ENCODE results near the gene NUTF2.

The NUTF2 gene

DNA sequence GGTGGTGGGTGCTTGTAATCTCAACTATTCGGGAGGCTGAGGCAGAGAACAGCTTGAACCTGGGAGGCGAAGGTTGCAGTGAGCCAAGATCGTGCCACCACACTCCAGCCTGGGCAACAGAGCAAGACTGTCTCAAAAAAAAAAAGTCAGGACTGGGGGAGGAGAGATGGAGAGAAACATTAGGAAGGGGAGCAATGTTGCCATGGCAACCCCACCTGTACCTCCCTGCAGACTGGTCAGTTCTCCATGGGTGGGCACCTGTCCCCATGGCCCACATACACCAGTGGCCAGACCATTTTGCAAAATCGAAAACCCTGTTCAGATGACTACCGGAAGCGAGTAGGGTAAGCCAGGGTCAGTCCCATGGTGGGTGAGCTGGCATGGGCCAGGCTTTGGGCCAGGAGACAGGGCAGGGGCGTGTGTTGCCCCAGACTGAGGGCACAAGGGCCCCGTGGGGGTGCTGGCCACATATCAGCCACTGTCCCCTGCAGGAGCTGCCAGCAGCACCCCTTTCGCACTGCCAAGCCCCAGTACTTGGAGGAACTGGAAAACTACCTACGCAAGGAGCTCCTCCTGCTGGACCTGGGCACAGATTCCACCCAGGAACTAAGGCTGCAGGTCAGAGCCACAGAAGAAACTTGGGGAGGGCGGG is 26.0 kb upstream of the NUTF2 start:
- Histone ChIP-seq H2BK12ac (ENCODE audit: low read length) (no peak overlapping the region), H3K79me1 (ENCODE audit: low read depth, low read length) (no peaks in the 10 kb centered on the region), H3K27me3 (ENCODE audit: control insufficient read depth in 3 of 3, insufficient read depth in 3 of 3, low read depth in 1 of 3, low read length in 3 of 3) (no peaks in the 10 kb centered on the region)

GRCh38 chr16:67822511-67822910 is 24.2 kb upstream of the NUTF2 start:
- no peak overlapping the region for H2BK12ac ChIP-seq (ENCODE audit: low read length)
- WGBS, 2 donors (ENCODE audit: extremely low coverage in 2 of 2, insufficient read length in 2 of 2, insufficient replicate concordance in 1 of 2), result no CpG with 5 or more reads among the region's 2 CpGs
- H3K36me3 ChIP-seq (replicated peaks in 1 of 2; ENCODE audit: control insufficient read depth in 2 of 2, insufficient read depth in 2 of 2, low read length in 2 of 2), result peaks cover 5 to 23% of the 10 kb centered on the region in 2 donors
- H2AFZ ChIP-seq (ENCODE audit: low read length), result no peak overlapping the region
- no peaks in the 10 kb centered on the region for H3K79me1 ChIP-seq (ENCODE audit: low read depth, low read length)
- H3K4me1 ChIP-seq (ENCODE audit: control insufficient read depth in 2 of 2, insufficient read depth in 1 of 2, low read depth in 1 of 2, low read length in 2 of 2), result peaks cover 0 to 4% of the 10 kb centered on the region in 2 donors
- no peak overlapping the region for H3K4ac ChIP-seq (ENCODE audit: low read length)
- no peak overlapping the region for H2BK120ac ChIP-seq (ENCODE audit: low read depth, low read length)
- no peak overlapping the region for H3K4me2 ChIP-seq (ENCODE audit: insufficient read depth, low read length, poor library complexity, severe bottlenecking)
- H2AK5ac ChIP-seq (ENCODE audit: low read depth, low read length), result no peak overlapping the region
- no peaks in the 10 kb centered on the region for H3K9me3 ChIP-seq (replicated peaks in 1 of 2; ENCODE audit: control insufficient read depth in 2 of 2, insufficient read depth in 1 of 2, low read depth in 1 of 2, low read length in 2 of 2)
- H2BK5ac ChIP-seq (ENCODE audit: low read length), result no peak overlapping the region
- H3K27ac ChIP-seq (replicated peaks; ENCODE audit: low read length), result no peak overlapping the region
- DNase-seq (ENCODE audit: low spot score), result no peak
- H2BK15ac ChIP-seq (ENCODE audit: low read length), result no peak overlapping the region
- H3K18ac ChIP-seq (ENCODE audit: low read length), result no peak overlapping the region
- no peak overlapping the region for H3K23ac ChIP-seq (ENCODE audit: low read depth, low read length, poor library complexity)
- H3K14ac ChIP-seq (ENCODE audit: low read length), result no peak overlapping the region
- no peak overlapping the region for H4K91ac ChIP-seq (ENCODE audit: low read depth, low read length, poor library complexity)
- H3K9ac ChIP-seq (ENCODE audit: low read depth, low read length, poor library complexity), result no peak overlapping the region
- no peak overlapping the region for H4K8ac ChIP-seq (ENCODE audit: low read depth, low read length)
- H3K4me3 ChIP-seq (ENCODE audit: low read length in 2 of 2), result no peak overlapping the region
- no peaks in the 10 kb centered on the region for H3K27me3 ChIP-seq (ENCODE audit: control insufficient read depth in 3 of 3, insufficient read depth in 3 of 3, low read depth in 1 of 3, low read length in 3 of 3)

More for the DNA sequence above, 26.0 kb upstream of the NUTF2 start:
- Histone ChIP-seq H4K91ac (ENCODE audit: low read depth, low read length, poor library complexity) (no peak overlapping the region), H3K9ac (ENCODE audit: low read depth, low read length, poor library complexity) (no peak overlapping the region), H3K18ac (ENCODE audit: low read length) (peak overlapping the region; percentile 64), H2BK15ac (ENCODE audit: low read length) (no peak overlapping the region), H2AFZ (ENCODE audit: low read length) (no peak overlapping the region), H3K9me3 (replicated peaks in 1 of 2; ENCODE audit: control insufficient read depth in 2 of 2, insufficient read depth in 1 of 2, low read depth in 1 of 2, low read length in 2 of 2) (no peaks in the 10 kb centered on the region), H4K8ac (ENCODE audit: low read depth, low read length) (no peak overlapping the region), H2BK120ac (ENCODE audit: low read depth, low read length) (peak overlapping the region; percentile 81), H3K4me1 (ENCODE audit: control insufficient read depth in 2 of 2, insufficient read depth in 1 of 2, low read depth in 1 of 2, low read length in 2 of 2) (peaks cover 0 to 5% of the 10 kb centered on the region in 2 donors), H3K4ac (ENCODE audit: low read length) (no peak overlapping the region), H3K4me3 (ENCODE audit: low read length in 2 of 2) (no peak overlapping the region), H3K4me2 (ENCODE audit: insufficient read depth, low read length, poor library complexity, severe bottlenecking) (no peak overlapping the region), H3K27ac (replicated peaks; ENCODE audit: low read length) (no peak overlapping the region), H3K14ac (ENCODE audit: low read length) (no peak overlapping the region), H2BK5ac (ENCODE audit: low read length) (no peak overlapping the region), H3K23ac (ENCODE audit: low read depth, low read length, poor library complexity) (no peak overlapping the region), H2AK5ac (ENCODE audit: low read depth, low read length) (peak overlapping the region; percentile 56), H3K36me3 (replicated peaks in 1 of 2; ENCODE audit: control insufficient read depth in 2 of 2, insufficient read depth in 2 of 2, low read length in 2 of 2) (peaks cover 0 to 6% of the 10 kb centered on the region in 2 donors)
- no CpG with 5 or more reads among the region's 11 CpGs for WGBS, 2 donors (ENCODE audit: extremely low coverage in 2 of 2, insufficient read length in 2 of 2, insufficient replicate concordance in 1 of 2)
- DNase-seq (ENCODE audit: low spot score), result no peak

DNA sequence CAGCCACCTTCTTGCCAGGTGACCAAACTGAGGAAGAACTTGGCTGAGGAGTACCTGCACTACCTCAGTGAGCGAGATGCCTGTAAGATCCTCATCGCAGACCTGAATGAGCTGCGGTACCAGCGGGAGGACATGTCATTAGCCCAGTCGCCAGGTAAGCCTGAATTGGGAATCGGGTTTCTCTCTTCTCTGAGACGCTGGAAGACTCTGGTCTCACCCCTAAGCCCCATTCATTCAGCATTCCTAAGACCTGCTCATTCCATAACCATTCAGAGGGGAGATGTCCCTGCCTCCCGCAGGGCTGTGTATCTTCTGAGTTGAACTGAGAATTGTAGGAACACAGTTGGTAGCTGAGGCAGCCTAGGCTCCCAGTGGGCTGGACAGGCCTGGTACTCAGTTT is 21.6 kb upstream of the NUTF2 start:
- Histone ChIP-seq H2BK15ac (ENCODE audit: low read length) (no peak overlapping the region), H3K18ac (ENCODE audit: low read length) (no peak overlapping the region), H3K27me3 (ENCODE audit: control insufficient read depth in 3 of 3, insufficient read depth in 3 of 3, low read depth in 1 of 3, low read length in 3 of 3) (no peaks in the 10 kb centered on the region), H3K36me3 (replicated peaks in 1 of 2; ENCODE audit: control insufficient read depth in 2 of 2, insufficient read depth in 2 of 2, low read length in 2 of 2) (peaks cover 18 to 49% of the 10 kb centered on the region in 2 donors), H3K4me3 (ENCODE audit: low read length in 2 of 2) (no peak overlapping the region), H2AK5ac (ENCODE audit: low read depth, low read length) (no peak overlapping the region), H4K8ac (ENCODE audit: low read depth, low read length) (no peak overlapping the region), H3K4me2 (ENCODE audit: insufficient read depth, low read length, poor library complexity, severe bottlenecking) (no peak overlapping the region), H3K4ac (ENCODE audit: low read length) (no peak overlapping the region), H3K4me1 (ENCODE audit: control insufficient read depth in 2 of 2, insufficient read depth in 1 of 2, low read depth in 1 of 2, low read length in 2 of 2) (peaks cover 0 to 4% of the 10 kb centered on the region in 2 donors), H4K91ac (ENCODE audit: low read depth, low read length, poor library complexity) (no peak overlapping the region), H3K27ac (replicated peaks; ENCODE audit: low read length) (no peak overlapping the region), H3K79me1 (ENCODE audit: low read depth, low read length) (no peaks in the 10 kb centered on the region), H3K9ac (ENCODE audit: low read depth, low read length, poor library complexity) (no peak overlapping the region), H3K14ac (ENCODE audit: low read length) (no peak overlapping the region), H2BK120ac (ENCODE audit: low read depth, low read length) (no peak overlapping the region), H2BK12ac (ENCODE audit: low read length) (no peak overlapping the region), H2BK5ac (ENCODE audit: low read length) (no peak overlapping the region), H3K9me3 (replicated peaks in 1 of 2; ENCODE audit: control insufficient read depth in 2 of 2, insufficient read depth in 1 of 2, low read depth in 1 of 2, low read length in 2 of 2) (no peaks in the 10 kb centered on the region), H2AFZ (ENCODE audit: low read length) (no peak overlapping the region), H3K23ac (ENCODE audit: low read depth, low read length, poor library complexity) (no peak overlapping the region)
- no peak for DNase-seq (ENCODE audit: low spot score)
- no CpG with 5 or more reads among the region's 8 CpGs for WGBS, 2 donors (ENCODE audit: extremely low coverage in 2 of 2, insufficient read length in 2 of 2, insufficient replicate concordance in 1 of 2)

GRCh38 chr16:67825906-67826305 is 20.8 kb upstream of the NUTF2 start:
- Histone ChIP-seq H3K27me3 (ENCODE audit: control insufficient read depth in 3 of 3, insufficient read depth in 3 of 3, low read depth in 1 of 3, low read length in 3 of 3) (no peaks in the 10 kb centered on the region), H3K4me1 (ENCODE audit: control insufficient read depth in 2 of 2, insufficient read depth in 1 of 2, low read depth in 1 of 2, low read length in 2 of 2) (peaks cover 0 to 4% of the 10 kb centered on the region in 2 donors), H3K23ac (ENCODE audit: low read depth, low read length, poor library complexity) (peak overlapping the region; percentile 60), H3K27ac (replicated peaks; ENCODE audit: low read length) (no peak overlapping the region), H3K18ac (ENCODE audit: low read length) (peak overlapping the region; percentile 52), H2BK12ac (ENCODE audit: low read length) (no peak overlapping the region), H4K8ac (ENCODE audit: low read depth, low read length) (no peak overlapping the region), H3K9ac (ENCODE audit: low read depth, low read length, poor library complexity) (no peak overlapping the region), H2AK5ac (ENCODE audit: low read depth, low read length) (no peak overlapping the region), H2BK15ac (ENCODE audit: low read length) (peak overlapping the region; percentile 20), H3K9me3 (replicated peaks in 1 of 2; ENCODE audit: control insufficient read depth in 2 of 2, insufficient read depth in 1 of 2, low read depth in 1 of 2, low read length in 2 of 2) (no peaks in the 10 kb centered on the region), H3K36me3 (replicated peaks in 1 of 2; ENCODE audit: control insufficient read depth in 2 of 2, insufficient read depth in 2 of 2, low read length in 2 of 2) (peaks cover 26 to 57% of the 10 kb centered on the region in 2 donors), H3K4me3 (ENCODE audit: low read length in 2 of 2) (no peak overlapping the region), H2AFZ (ENCODE audit: low read length) (no peak overlapping the region), H4K91ac (ENCODE audit: low read depth, low read length, poor library complexity) (no peak overlapping the region), H2BK5ac (ENCODE audit: low read length) (no peak overlapping the region), H3K14ac (ENCODE audit: low read length) (no peak overlapping the region), H3K4ac (ENCODE audit: low read length) (no peak overlapping the region), H3K79me1 (ENCODE audit: low read depth, low read length) (no peaks in the 10 kb centered on the region), H2BK120ac (ENCODE audit: low read depth, low read length) (no peak overlapping the region), H3K4me2 (ENCODE audit: insufficient read depth, low read length, poor library complexity, severe bottlenecking) (no peak overlapping the region)
- WGBS, 2 donors (ENCODE audit: extremely low coverage in 2 of 2, insufficient read length in 2 of 2, insufficient replicate concordance in 1 of 2), result no CpG with 5 or more reads among the region's 14 CpGs
- DNase-seq (ENCODE audit: low spot score), result no peak

Data from neuronal stem cell (in vitro differentiated cells).